ENCODE measurements around the gene PMEL. TPM values are rescaled to one million over a fixed set of nuclear protein-coding genes. Genes with fewer than 3 reads are reported as not detected.
A peak's percentile ranks its signal among the peaks of the same experiment; 100 is the strongest.
"Not testable (repeated sequence)": the region's sequence is repeated elsewhere in the genome, so short reads cannot be mapped to it uniquely, and the experiment has no call there.

The PMEL gene
- under 1 TPM; 0.63 to 0.75 TPM for polyA plus RNA-seq

DNA sequence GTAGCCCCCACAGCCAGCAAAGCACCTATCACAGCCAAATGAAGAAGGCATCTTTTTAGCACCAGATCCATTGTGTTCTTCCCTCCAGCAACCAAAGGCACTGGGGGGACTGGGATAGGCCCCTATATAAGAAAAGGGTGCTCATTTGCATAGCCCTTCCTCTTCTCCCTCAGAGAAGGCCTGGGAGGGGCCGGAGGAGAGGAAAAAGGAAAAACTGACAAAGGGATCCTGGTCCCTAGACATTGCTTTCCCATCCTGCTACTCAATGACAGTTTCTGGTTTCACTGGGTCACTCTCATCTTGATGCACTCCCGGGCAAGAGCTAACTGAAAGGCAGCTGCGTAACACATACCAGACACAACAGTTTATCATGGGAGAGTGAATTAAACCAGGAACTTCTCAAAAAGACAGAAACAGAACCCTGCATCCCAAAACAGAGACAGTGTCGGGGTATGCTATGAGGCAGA is at the start of gene PMEL:
TSS of gene PMEL (minus strand) at position 102 of the 467 bp plus-strand sequence. CDS start at position 71, 31 bp downstream.
- Histone ChIP-seq H3K36me3 (ENCODE audit: control insufficient read depth in 2 of 2, insufficient read depth in 2 of 2, low read length in 1 of 2) (no peaks in the 10 kb centered on the region), H3K9me3 (ENCODE audit: control insufficient read depth in 2 of 2, insufficient read depth in 1 of 2, low read depth in 1 of 2, low read length in 1 of 2) (no peaks in the 10 kb centered on the region), H3K27me3 (ENCODE audit: control insufficient read depth in 1 of 2, insufficient read depth in 2 of 2, low read length in 2 of 2) (no peaks in the 10 kb centered on the region), H3K27ac (ENCODE audit: low read depth in 2 of 2, low read length in 1 of 2) (peak within 1 kb of the TSS; percentile 88 to 90), H3K4me3 (ENCODE audit: low read depth in 1 of 2, low read length in 2 of 2) (peak within 1 kb of the TSS; percentile 71 to 83), H3K4me1 (ENCODE audit: control insufficient read depth in 2 of 2, insufficient read depth in 2 of 2, low read length in 1 of 2) (peaks cover 0 to 4% of the 10 kb centered on the region in 2 donors)
- 8 to 11% methylated on average over 3 to 4 of the region's 4 CpGs for WGBS, 2 donors

- peaks cover 0 to 2% of the 10 kb centered on the region in 2 donors for H3K4me1 ChIP-seq (ENCODE audit: control insufficient read depth in 2 of 2, insufficient read depth in 2 of 2, low read length in 1 of 2)
- H3K9me3 ChIP-seq (ENCODE audit: control insufficient read depth in 2 of 2, insufficient read depth in 1 of 2, low read depth in 1 of 2, low read length in 1 of 2), result no peaks in the 10 kb centered on the region
- 37 to 44% methylated on average over 2 of the region's 2 CpGs for WGBS, 2 donors
- no peaks in the 10 kb centered on the region for H3K27me3 ChIP-seq (ENCODE audit: control insufficient read depth in 1 of 2, insufficient read depth in 2 of 2, low read length in 2 of 2)
- H3K36me3 ChIP-seq (ENCODE audit: control insufficient read depth in 2 of 2, insufficient read depth in 2 of 2, low read length in 1 of 2), result no peaks in the 10 kb centered on the region
- H3K27ac ChIP-seq (ENCODE audit: low read depth in 2 of 2, low read length in 1 of 2), result peak overlapping the region in 1 of 2 donors; percentile 15
- no peak overlapping the region for H3K4me3 ChIP-seq (ENCODE audit: low read depth in 1 of 2, low read length in 2 of 2)
Observed at GRCh38 chr12:56014205-56014604, 48.4 kb upstream of the PMEL start.

DNA sequence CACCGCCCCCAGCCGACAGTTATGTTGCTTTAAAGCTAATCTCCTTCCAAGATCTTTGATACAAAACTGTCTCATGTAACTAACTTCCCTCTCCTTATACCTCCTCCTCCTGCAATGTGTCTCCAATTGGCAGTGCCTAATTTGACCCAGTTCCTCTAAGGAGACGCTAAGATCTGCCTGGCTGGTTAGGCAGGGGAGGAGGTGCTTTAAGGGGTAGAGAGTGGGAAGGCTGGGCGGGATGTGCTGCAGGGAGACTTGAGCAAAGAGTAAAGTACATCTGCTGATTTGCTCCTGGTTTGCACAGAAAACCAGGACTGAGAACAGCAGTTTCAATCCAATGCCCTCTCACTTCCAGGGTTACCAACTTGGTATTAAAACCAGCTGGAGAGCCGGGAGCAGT is 47.6 kb upstream of the PMEL start:
- H3K4me1 ChIP-seq (ENCODE audit: control insufficient read depth in 2 of 2, insufficient read depth in 2 of 2, low read length in 1 of 2), result peaks cover 0 to 2% of the 10 kb centered on the region in 2 donors
- no peaks in the 10 kb centered on the region for H3K27me3 ChIP-seq (ENCODE audit: control insufficient read depth in 1 of 2, insufficient read depth in 2 of 2, low read length in 2 of 2)
- no peaks in the 10 kb centered on the region for H3K9me3 ChIP-seq (ENCODE audit: control insufficient read depth in 2 of 2, insufficient read depth in 1 of 2, low read depth in 1 of 2, low read length in 1 of 2)
- peak overlapping the region; percentile 11 to 34 for H3K27ac ChIP-seq (ENCODE audit: low read depth in 2 of 2, low read length in 1 of 2)
- H3K36me3 ChIP-seq (ENCODE audit: control insufficient read depth in 2 of 2, insufficient read depth in 2 of 2, low read length in 1 of 2), result no peaks in the 10 kb centered on the region
- WGBS, 2 donors, result 84 to 88% methylated on average over 5 of the region's 5 CpGs
- H3K4me3 ChIP-seq (ENCODE audit: low read depth in 1 of 2, low read length in 2 of 2), result no peak overlapping the region

DNA sequence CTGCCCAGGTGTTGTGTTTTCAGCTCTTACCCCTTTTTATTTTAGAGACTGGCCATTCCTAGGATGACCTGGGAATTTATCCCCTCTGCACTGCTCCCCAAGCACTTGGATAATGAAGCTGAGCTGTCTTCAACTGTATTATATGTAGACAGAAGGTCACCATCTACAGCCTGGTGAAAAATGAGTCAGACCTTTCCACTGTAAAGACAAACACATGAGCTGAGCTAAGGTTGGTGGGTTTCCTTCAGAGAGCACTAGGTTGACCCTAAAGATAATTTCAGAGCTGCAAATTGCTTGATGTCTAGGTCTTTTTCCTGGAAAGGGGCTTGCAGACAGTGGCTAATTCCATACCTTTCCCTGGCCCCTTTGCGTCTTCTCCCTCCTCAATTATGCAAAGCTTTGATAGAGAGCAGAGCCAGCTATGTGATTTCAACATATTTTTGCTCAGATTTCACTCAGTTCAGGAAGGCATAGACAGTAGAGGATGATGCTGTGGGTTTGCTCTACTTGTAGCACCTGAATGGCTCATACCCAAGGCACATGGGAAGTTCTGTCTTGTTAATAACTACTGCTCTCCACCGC is 45.8 kb upstream of the PMEL start:
- H3K9me3 ChIP-seq (ENCODE audit: control insufficient read depth in 2 of 2, insufficient read depth in 1 of 2, low read depth in 1 of 2, low read length in 1 of 2), result no peaks in the 10 kb centered on the region
- peaks cover 0 to 2% of the 10 kb centered on the region in 2 donors for H3K4me1 ChIP-seq (ENCODE audit: control insufficient read depth in 2 of 2, insufficient read depth in 2 of 2, low read length in 1 of 2)
- no peak overlapping the region for H3K4me3 ChIP-seq (ENCODE audit: low read depth in 1 of 2, low read length in 2 of 2)
- no peak overlapping the region for H3K27ac ChIP-seq (ENCODE audit: low read depth in 2 of 2, low read length in 1 of 2)
- H3K36me3 ChIP-seq (ENCODE audit: control insufficient read depth in 2 of 2, insufficient read depth in 2 of 2, low read length in 1 of 2), result no peaks in the 10 kb centered on the region
- WGBS, 2 donors, result 90 to 95% methylated on average over 2 of the region's 2 CpGs
- no peaks in the 10 kb centered on the region for H3K27me3 ChIP-seq (ENCODE audit: control insufficient read depth in 1 of 2, insufficient read depth in 2 of 2, low read length in 2 of 2)

DNA sequence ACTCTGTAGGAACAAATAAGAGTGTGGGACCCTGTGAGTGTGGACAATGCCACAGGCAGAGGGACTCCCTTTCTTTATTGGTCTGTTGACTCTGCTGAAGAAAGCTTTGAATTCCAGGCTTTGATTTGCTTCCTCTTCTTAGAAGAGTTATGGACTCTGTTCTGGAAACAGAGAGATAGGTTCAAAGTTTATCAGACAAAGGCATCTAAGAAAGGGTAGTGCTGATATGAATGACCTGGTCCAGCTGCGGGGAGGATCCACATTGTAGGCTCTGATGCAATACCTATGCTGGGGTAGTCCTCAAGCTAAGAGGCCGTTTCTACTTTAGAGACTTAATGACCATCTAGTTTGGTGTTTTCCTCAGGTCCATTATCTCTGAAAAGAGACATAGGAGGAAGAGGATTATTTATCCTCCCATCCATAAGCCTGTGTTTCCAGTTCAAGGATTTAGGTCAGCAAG is 44.3 kb upstream of the PMEL start:
- H3K27me3 ChIP-seq (ENCODE audit: control insufficient read depth in 1 of 2, insufficient read depth in 2 of 2, low read length in 2 of 2), result no peaks in the 10 kb centered on the region
- H3K4me1 ChIP-seq (ENCODE audit: control insufficient read depth in 2 of 2, insufficient read depth in 2 of 2, low read length in 1 of 2), result peaks cover 0 to 2% of the 10 kb centered on the region in 2 donors
- H3K27ac ChIP-seq (ENCODE audit: low read depth in 2 of 2, low read length in 1 of 2), result no peak overlapping the region
- H3K36me3 ChIP-seq (ENCODE audit: control insufficient read depth in 2 of 2, insufficient read depth in 2 of 2, low read length in 1 of 2), result no peaks in the 10 kb centered on the region
- 60 to 68% methylated on average over 2 of the region's 2 CpGs for WGBS, 2 donors
- no peak overlapping the region for H3K4me3 ChIP-seq (ENCODE audit: low read depth in 1 of 2, low read length in 2 of 2)
- no peaks in the 10 kb centered on the region for H3K9me3 ChIP-seq (ENCODE audit: control insufficient read depth in 2 of 2, insufficient read depth in 1 of 2, low read depth in 1 of 2, low read length in 1 of 2)

- Histone ChIP-seq H3K27me3 (ENCODE audit: control insufficient read depth in 1 of 2, insufficient read depth in 2 of 2, low read length in 2 of 2) (no peaks in the 10 kb centered on the region), H3K4me3 (ENCODE audit: low read depth in 1 of 2, low read length in 2 of 2) (peak overlapping the region; percentile 57 to 89), H3K27ac (ENCODE audit: low read depth in 2 of 2, low read length in 1 of 2) (peak overlapping the region; percentile 91 to 95), H3K9me3 (ENCODE audit: control insufficient read depth in 2 of 2, insufficient read depth in 1 of 2, low read depth in 1 of 2, low read length in 1 of 2) (no peaks in the 10 kb centered on the region), H3K36me3 (ENCODE audit: control insufficient read depth in 2 of 2, insufficient read depth in 2 of 2, low read length in 1 of 2) (peaks cover 0 to 11% of the 10 kb centered on the region in 2 donors), H3K4me1 (ENCODE audit: control insufficient read depth in 2 of 2, insufficient read depth in 2 of 2, low read length in 1 of 2) (peaks cover 0 to 4% of the 10 kb centered on the region in 2 donors)
- 2 to 3% methylated on average over 32 to 44 of the region's 44 CpGs for WGBS, 2 donors
Observed at GRCh38 chr12:56007564-56008559, 42.0 kb upstream of the PMEL start.

DNA sequence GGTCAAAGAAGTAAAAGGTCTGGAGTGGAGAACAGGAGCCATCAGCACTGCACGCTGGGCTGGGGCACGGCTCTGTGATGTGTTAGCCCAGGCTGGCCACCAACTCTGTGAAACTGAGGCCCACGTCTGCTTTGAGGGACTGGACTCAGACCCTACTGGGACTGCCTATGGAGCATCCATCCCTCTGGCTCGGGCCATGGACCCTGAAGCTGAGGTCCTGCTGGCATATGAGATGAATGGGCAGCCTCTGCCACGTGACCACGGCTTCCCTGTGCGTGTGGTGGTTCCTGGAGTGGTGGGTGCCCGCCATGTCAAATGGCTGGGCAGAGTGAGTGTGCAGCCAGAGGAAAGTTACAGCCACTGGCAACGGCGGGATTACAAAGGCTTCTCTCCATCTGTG is 38.4 kb upstream of the PMEL start:
- no peaks in the 10 kb centered on the region for H3K9me3 ChIP-seq (ENCODE audit: control insufficient read depth in 2 of 2, insufficient read depth in 1 of 2, low read depth in 1 of 2, low read length in 1 of 2)
- H3K4me3 ChIP-seq (ENCODE audit: low read depth in 1 of 2, low read length in 2 of 2), result no peak overlapping the region
- no peak overlapping the region for H3K27ac ChIP-seq (ENCODE audit: low read depth in 2 of 2, low read length in 1 of 2)
- H3K27me3 ChIP-seq (ENCODE audit: control insufficient read depth in 1 of 2, insufficient read depth in 2 of 2, low read length in 2 of 2), result no peaks in the 10 kb centered on the region
- WGBS, 2 donors, result 91 to 92% methylated on average over 10 of the region's 10 CpGs
- peaks cover 0 to 2% of the 10 kb centered on the region in 2 donors for H3K4me1 ChIP-seq (ENCODE audit: control insufficient read depth in 2 of 2, insufficient read depth in 2 of 2, low read length in 1 of 2)
- H3K36me3 ChIP-seq (ENCODE audit: control insufficient read depth in 2 of 2, insufficient read depth in 2 of 2, low read length in 1 of 2), result peaks cover 0 to 19% of the 10 kb centered on the region in 2 donors

DNA sequence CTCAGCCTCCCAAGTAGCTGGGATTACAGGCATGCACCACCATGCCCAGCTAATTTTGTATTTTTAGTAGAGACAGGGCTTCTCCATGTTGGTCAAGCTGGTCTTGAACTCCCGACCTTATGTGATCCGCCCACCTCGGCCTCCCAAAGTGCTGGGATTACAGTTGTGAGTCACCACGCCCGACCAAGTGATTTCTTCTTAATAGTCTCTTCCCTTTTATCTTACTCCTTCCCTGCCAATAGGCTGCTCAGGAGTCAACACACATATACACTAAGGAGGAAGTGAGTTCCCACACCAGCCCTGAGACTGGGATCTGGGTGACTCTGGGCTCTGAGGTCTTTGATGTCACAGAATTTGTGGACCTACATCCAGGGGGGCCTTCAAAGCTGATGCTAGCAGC is 37.5 kb upstream of the PMEL start:
- peaks cover 0 to 19% of the 10 kb centered on the region in 2 donors for H3K36me3 ChIP-seq (ENCODE audit: control insufficient read depth in 2 of 2, insufficient read depth in 2 of 2, low read length in 1 of 2)
- H3K9me3 ChIP-seq (ENCODE audit: control insufficient read depth in 2 of 2, insufficient read depth in 1 of 2, low read depth in 1 of 2, low read length in 1 of 2); H3K4me1 ChIP-seq (ENCODE audit: control insufficient read depth in 2 of 2, insufficient read depth in 2 of 2, low read length in 1 of 2); H3K4me3 ChIP-seq (ENCODE audit: low read depth in 1 of 2, low read length in 2 of 2); H3K27ac ChIP-seq (ENCODE audit: low read depth in 2 of 2, low read length in 1 of 2); H3K27me3 ChIP-seq (ENCODE audit: control insufficient read depth in 1 of 2, insufficient read depth in 2 of 2, low read length in 2 of 2): not testable (repeated sequence)
- WGBS, 2 donors, result 79 to 80% methylated on average over 5 of the region's 5 CpGs

GRCh38 chr12:56001487-56002100 is 35.8 kb upstream of the PMEL start:
- peaks cover 2 to 10% of the 10 kb centered on the region in 2 donors for H3K4me1 ChIP-seq (ENCODE audit: control insufficient read depth in 2 of 2, insufficient read depth in 2 of 2, low read length in 1 of 2)
- no peak overlapping the region for H3K27ac ChIP-seq (ENCODE audit: low read depth in 2 of 2, low read length in 1 of 2)
- no peak overlapping the region for H3K4me3 ChIP-seq (ENCODE audit: low read depth in 1 of 2, low read length in 2 of 2)
- 70 to 79% methylated on average over 7 of the region's 7 CpGs for WGBS, 2 donors
- peaks cover 0 to 19% of the 10 kb centered on the region in 2 donors for H3K36me3 ChIP-seq (ENCODE audit: control insufficient read depth in 2 of 2, insufficient read depth in 2 of 2, low read length in 1 of 2)
- H3K27me3 ChIP-seq (ENCODE audit: control insufficient read depth in 1 of 2, insufficient read depth in 2 of 2, low read length in 2 of 2), result no peaks in the 10 kb centered on the region
- no peaks in the 10 kb centered on the region for H3K9me3 ChIP-seq (ENCODE audit: control insufficient read depth in 2 of 2, insufficient read depth in 1 of 2, low read depth in 1 of 2, low read length in 1 of 2)

Data from esophagus (tissue), 2 donors.